ENCODE measurements around the gene CDH13. TPM values are rescaled to one million over a fixed set of nuclear protein-coding genes. Genes with fewer than 3 reads are reported as not detected.

CDH13 gene
- total and polyA plus RNA-seq, 10 of the 15 experiments (the other 5 are each of a cell fraction or from before 2014, with no cell fraction given): under 0.01 to 0.05 TPM; not detected in 8

DNA sequence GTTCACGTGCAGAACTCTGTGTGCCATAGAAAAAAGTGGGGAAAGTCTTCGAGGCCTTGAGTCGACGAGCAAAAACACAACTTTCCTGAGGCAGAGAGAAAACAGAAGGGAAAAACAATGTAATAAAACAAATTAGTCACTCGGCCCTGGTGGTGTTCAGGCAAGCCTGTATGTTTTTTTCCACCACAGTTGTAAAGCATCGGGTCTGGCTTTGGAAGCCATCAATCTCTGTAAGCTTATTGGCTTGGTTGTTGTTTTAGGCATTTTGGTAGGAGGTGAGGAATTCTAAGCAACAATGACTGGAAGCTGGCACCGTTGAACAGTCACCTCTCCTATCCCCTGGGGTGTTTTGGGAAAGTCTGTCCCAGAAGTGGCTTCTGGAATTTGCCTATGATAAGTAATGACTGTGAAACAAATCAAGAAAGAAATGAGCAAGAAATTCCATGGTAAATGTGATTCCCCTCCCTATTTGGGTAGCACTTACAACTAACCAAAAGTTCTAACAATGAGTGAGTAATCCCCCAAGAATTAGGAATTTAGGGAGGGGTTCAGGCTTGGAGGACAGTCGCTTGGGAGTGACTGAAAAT lies 2.8 kb downstream of the CDH13 start:
- peaks cover 9 to 11% of the 10 kb centered on the region in 2 experiments for H3K27me3 ChIP-seq (replicated peaks in 1 of 2; ENCODE audit: control insufficient read depth in 2 of 2, insufficient read depth in 2 of 2, low read length in 1 of 2)
- DNase-seq (ENCODE audit: low read depth, low spot score) (no peak), FAIRE-seq (no peak), ATAC-seq (no peak)
- TF ChIP-seq, protein P1, sequence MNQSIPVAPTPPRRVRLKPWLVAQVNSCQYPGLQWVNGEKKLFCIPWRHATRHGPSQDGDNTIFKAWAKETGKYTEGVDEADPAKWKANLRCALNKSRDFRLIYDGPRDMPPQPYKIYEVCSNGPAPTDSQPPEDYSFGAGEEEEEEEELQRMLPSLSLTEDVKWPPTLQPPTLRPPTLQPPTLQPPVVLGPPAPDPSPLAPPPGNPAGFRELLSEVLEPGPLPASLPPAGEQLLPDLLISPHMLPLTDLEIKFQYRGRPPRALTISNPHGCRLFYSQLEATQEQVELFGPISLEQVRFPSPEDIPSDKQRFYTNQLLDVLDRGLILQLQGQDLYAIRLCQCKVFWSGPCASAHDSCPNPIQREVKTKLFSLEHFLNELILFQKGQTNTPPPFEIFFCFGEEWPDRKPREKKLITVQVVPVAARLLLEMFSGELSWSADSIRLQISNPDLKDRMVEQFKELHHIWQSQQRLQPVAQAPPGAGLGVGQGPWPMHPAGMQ (IDR thresholded peaks at IDR 0.05; ENCODE audit: borderline replicate concordance): no peak
- TF ChIP-seq TBL1XR1 (IDR thresholded peaks at IDR 0.05; ENCODE audit: low read depth, low read length): no peak
- no peak for TF ChIP-seq NFXL1 (IDR thresholded peaks at IDR 0.05; ENCODE audit: borderline replicate concordance)
- no peak for TF ChIP-seq SKIL (IDR thresholded peaks at IDR 0.05; ENCODE audit: low read depth, poor library complexity, severe bottlenecking)
- TF ChIP-seq HCFC1 (IDR thresholded peaks at IDR 0.05; ENCODE audit: low read length): no peak
- TF ChIP-seq POLR2AphosphoS2 (IDR thresholded peaks at IDR 0.05; ENCODE audit: low read depth, low read length): no peak
- TF ChIP-seq CBFB (IDR thresholded peaks at IDR 0.05; ENCODE audit: low read depth): no peak
- no peak for TF ChIP-seq IRF3 (IDR thresholded peaks at IDR 0.05)
- SMC1A ChIA-PET (ENCODE audit: uncharacterized antibody, unreplicated experiment): no interaction called here
- POLR2A ChIA-PET: no interaction called here
- CTCF ChIA-PET: interaction anchor here (1.5 kb wide), 1 partner anchor 22 kb away, joined by 5 read pairs; no protein-coding TSS in a partner anchor
- H4K20me1 ChIP-seq (ENCODE audit: control insufficient read depth, insufficient read depth): no peaks in the 10 kb centered on the region
- H3K4me1 ChIP-seq (ENCODE audit: control insufficient read depth, insufficient read depth, low read length): no peaks in the 10 kb centered on the region
- WGBS (ENCODE audit: insufficient coverage, insufficient replicate concordance, low lambda C conversion rate, missing lambda C conversion rate): 20% methylated on average over 8 of the region's 8 CpGs
- H3K27ac ChIP-seq (ENCODE audit: control insufficient read depth, insufficient read depth): no peak overlapping the region
- no peaks in the 10 kb centered on the region for H3K79me2 ChIP-seq (ENCODE audit: control insufficient read depth, insufficient read depth, low read length)
- intact Hi-C loops (cut with micrococcal nuclease; ENCODE audit: unreplicated experiment): loop anchor here (10.0 kb wide), 2 partner anchors 165 to 585 kb away; no protein-coding TSS in a partner anchor
- no peak overlapping the region for H3K9ac ChIP-seq (ENCODE audit: control insufficient read depth, insufficient read depth, low read length)
- no peak overlapping the region for H2AFZ ChIP-seq (ENCODE audit: control insufficient read depth, low read depth, low read length)
- in situ Hi-C loops (cut with MboI): loop anchor here (10.0 kb wide), 1 partner anchor 365 kb away; no protein-coding TSS in a partner anchor
- RAD21 ChIA-PET (ENCODE audit: unreplicated experiment): no interaction called here
- no peak overlapping the region for H3K4me3 ChIP-seq
- no peaks in the 10 kb centered on the region for H3K36me3 ChIP-seq (ENCODE audit: control insufficient read depth in 2 of 2, insufficient read depth in 2 of 2, low read length in 1 of 2)
- BruUV-seq (replicated peaks): no TSS peak
- H3K4me2 ChIP-seq (ENCODE audit: control insufficient read depth, insufficient read depth): no peak overlapping the region
- no peaks in the 10 kb centered on the region for H3K9me3 ChIP-seq (replicated peaks; ENCODE audit: control insufficient read depth, insufficient read depth, low read length)
